Ureter (tissue), 1 donor: ENCODE results near the gene TRIM65. TPM values are rescaled to one million over a fixed set of nuclear protein-coding genes. Genes with fewer than 3 reads are reported as not detected.

Experiments used
- total RNA-seq: library from RNA; stranded (reverse); gene quantifications from one replicate; pipeline ENCODE4 v1.2.4, GENCODE V29; 2023
- donor health status: DM: yes; HTN: yes; CAD: no.

Gene TRIM65
- total RNA-seq, 1 donor from 2014 or later: 16.2 TPM

Other genes starting within 250 kb of the TRIM65 start
- gene RECQL5, start 229.8 kb downstream of the TRIM65 start, total RNA-seq: 91.1 TPM
- gene SAP30BP, start 229.6 kb downstream of the TRIM65 start, total RNA-seq: 106 TPM
- 303 TPM for gene ITGB4, start 175.5 kb downstream of the TRIM65 start, total RNA-seq
- 24.2 TPM for gene GALK1, start 131.8 kb downstream of the TRIM65 start, total RNA-seq
- gene UNK, start 112.1 kb downstream of the TRIM65 start, total RNA-seq: 49.2 TPM
- gene UNC13D, start 52.5 kb downstream of the TRIM65 start, total RNA-seq: 75.3 TPM
- gene WBP2, start 41.6 kb downstream of the TRIM65 start, total RNA-seq: 104 TPM
- 44.9 TPM for gene TRIM47, start 18.4 kb downstream of the TRIM65 start, total RNA-seq
- 101 TPM for gene MRPL38, start 7.9 kb upstream of the TRIM65 start, total RNA-seq
- gene FBF1, start 44.1 kb upstream of the TRIM65 start, total RNA-seq: 19.5 TPM
- gene ACOX1, start 82.2 kb upstream of the TRIM65 start, total RNA-seq: 119 TPM
- 23.6 TPM for gene TEN1, start 82.3 kb upstream of the TRIM65 start, total RNA-seq
- 10.7 TPM for gene CDK3, start 103.9 kb upstream of the TRIM65 start, total RNA-seq
- gene EVPL, start 130.4 kb upstream of the TRIM65 start, total RNA-seq: 84.2 TPM
- gene SRP68, start 175.6 kb upstream of the TRIM65 start, total RNA-seq: 88.0 TPM
- not detected for gene GALR2, start 177.8 kb upstream of the TRIM65 start, total RNA-seq
- not detected for gene ZACN, start 182.2 kb upstream of the TRIM65 start, total RNA-seq
- 206 TPM for gene EXOC7, start 206.8 kb upstream of the TRIM65 start, total RNA-seq
- gene FOXJ1, start 244.3 kb upstream of the TRIM65 start, total RNA-seq: 2.5 TPM